HG02981 (cell line): Measurements from ENCODE around the gene SMIM45.

Experiments used
- ATAC-seq: cut with Tn5 transposase; IDR thresholded peaks from one replicate; pipeline ENCODE4 v1.9.1; 2021; ENCODE audit warnings: mild to moderate bottlenecking, moderate library complexity; ENCODE audit not compliant: unreplicated experiment

The SMIM45 gene

GRCh38 chr22:41998361-41999261 lies 46.7 kb downstream of the SMIM45 start, which contains the start of gene WBP2NL:
Gene WBP2NL, plus strand, starts transcription at chr22:41998788. Its CDS starts 31 bp downstream, at chr22:41998819.
- peak; percentile 83 for ATAC-seq

DNA sequence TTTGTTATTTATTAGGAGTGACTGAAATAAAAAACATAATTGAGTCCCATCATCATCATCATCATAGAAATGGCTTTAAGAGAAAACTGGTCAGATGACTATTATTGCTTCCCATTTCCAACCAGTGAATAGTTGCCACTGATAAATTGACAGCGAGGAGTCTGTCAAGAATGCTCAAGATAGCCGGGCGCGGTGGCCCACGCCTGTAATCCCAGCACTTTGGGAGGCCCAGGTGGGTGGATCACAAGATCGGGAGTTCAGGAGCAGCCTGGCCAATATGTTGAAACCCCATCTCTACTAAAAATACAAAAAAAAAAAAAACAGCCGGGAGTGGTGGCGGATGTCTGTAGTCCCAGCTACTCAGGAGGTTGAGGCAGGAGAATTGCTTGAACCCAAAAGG lies 48.5 kb downstream of the SMIM45 start:
- no peak for ATAC-seq

GRCh38 chr22:42001121-42001520 lies 49.2 kb downstream of the SMIM45 start:
- no peak for ATAC-seq

DNA sequence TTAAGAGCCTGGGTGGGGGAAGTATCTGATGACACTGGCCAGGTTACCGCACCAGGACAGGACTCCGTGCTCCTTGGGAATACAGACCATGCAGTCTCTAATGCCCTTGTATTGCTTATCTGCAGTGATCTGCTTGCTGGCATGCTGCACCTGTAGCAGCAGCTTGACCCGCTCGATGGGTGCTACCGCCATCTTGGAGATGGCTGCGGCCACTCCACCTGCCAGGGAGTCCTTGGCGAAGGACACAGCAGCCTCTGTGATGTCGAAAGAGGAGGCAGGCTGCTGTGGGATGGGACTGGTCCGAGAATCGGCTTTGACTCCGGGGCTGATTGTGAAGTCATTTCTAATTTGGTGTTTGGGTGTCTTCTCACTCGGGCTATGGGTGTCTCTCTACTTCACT lies 49.8 kb downstream of the SMIM45 start:
- no peak for ATAC-seq

GRCh38 chr22:42007922-42008321 lies 56.0 kb downstream of the SMIM45 start:
- ATAC-seq: no peak
